GM12872 (cell line): ENCODE data around the gene SPTBN4.

Experiments
- TF ChIP-seq, protein P1 (sequence below): IDR thresholded peaks from 3 replicates; pipeline ENCODE4 v1.5.1; 2011; ENCODE audit warnings: low read depth, mild to moderate bottlenecking, low read length, moderate library complexity; ENCODE audit not compliant: insufficient read depth

The SPTBN4 gene

DNA sequence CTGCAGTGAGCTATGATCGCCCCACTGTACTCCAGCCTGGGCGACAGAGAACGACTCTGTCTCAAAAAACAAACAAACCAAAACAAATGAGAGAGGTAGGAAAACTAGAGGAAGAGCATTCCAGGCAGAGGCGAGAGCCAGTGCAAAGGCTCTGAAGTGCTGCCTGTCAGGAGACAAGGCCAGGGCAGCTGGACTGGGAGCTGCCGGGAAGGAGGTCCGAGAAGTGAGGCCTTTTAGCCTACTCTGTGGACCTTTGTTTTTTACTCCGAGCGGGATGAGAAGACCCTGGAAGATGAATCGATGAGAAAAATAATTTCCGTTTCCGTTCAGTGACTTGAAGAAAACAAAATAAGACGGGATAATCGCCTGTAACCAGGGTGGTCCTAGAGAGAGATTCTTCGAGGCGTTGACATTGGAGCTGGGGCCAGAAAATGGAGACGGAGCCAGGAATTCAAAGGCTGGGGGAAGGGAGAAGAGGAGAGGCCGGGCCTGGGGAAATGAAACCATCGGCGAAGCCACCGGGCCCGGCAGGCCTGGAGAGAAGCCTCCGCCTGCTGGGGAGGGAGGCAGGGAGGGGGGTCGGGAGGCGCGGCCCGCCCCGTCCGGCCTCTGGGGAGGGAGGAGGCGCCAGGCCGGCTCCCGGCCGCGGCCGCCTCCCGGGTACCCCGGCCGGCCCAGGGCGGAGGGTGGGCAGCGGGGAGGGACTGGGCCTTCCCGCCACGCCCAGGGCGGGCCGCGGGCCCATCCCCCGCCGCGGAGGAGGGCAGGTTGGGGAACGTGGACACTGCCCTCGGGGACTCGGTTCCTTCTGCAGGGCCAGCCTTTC is 33.2 kb upstream of the SPTBN4 start:
- TF ChIP-seq, protein P1, sequence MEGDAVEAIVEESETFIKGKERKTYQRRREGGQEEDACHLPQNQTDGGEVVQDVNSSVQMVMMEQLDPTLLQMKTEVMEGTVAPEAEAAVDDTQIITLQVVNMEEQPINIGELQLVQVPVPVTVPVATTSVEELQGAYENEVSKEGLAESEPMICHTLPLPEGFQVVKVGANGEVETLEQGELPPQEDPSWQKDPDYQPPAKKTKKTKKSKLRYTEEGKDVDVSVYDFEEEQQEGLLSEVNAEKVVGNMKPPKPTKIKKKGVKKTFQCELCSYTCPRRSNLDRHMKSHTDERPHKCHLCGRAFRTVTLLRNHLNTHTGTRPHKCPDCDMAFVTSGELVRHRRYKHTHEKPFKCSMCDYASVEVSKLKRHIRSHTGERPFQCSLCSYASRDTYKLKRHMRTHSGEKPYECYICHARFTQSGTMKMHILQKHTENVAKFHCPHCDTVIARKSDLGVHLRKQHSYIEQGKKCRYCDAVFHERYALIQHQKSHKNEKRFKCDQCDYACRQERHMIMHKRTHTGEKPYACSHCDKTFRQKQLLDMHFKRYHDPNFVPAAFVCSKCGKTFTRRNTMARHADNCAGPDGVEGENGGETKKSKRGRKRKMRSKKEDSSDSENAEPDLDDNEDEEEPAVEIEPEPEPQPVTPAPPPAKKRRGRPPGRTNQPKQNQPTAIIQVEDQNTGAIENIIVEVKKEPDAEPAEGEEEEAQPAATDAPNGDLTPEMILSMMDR = no peak

GRCh38 chr19:40438284-40438683 is 28.5 kb upstream of the SPTBN4 start:
- TF ChIP-seq, protein P1 = no peak

DNA sequence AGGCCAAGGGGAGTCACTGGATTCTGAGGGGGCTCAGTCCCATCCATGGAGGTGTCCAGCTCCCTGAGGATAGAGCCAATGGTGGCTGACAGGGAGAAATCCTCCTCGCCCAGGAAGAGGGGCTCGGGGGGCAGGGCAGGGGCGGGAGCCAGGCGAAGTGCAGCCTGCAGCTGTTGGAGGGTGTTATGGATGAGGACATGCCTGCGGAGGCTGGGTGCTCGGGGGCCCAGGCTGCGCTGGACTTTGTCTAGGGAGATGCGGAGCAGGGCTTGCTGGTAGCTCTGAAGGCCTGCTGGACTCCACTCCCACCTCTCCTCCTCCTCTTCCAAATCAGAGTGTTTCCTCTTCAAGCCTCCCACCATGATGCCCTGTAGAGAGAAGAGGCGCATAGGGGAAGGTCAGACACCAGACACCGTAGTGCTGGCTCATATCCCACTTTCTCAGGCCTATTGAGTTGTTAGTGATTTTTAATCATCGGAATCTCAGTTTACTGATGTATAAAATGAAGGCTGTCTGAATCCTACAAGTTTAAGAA is 25.0 kb upstream of the SPTBN4 start:
- TF ChIP-seq, protein P1 = no peak

- TF ChIP-seq, protein P1 = no peak
Observed at GRCh38 chr19:40442328-40443130, 24.3 kb upstream of the SPTBN4 start.

GRCh38 chr19:40443131-40443999 is 23.4 kb upstream of the SPTBN4 start:
- TF ChIP-seq, protein P1 = no peak

DNA sequence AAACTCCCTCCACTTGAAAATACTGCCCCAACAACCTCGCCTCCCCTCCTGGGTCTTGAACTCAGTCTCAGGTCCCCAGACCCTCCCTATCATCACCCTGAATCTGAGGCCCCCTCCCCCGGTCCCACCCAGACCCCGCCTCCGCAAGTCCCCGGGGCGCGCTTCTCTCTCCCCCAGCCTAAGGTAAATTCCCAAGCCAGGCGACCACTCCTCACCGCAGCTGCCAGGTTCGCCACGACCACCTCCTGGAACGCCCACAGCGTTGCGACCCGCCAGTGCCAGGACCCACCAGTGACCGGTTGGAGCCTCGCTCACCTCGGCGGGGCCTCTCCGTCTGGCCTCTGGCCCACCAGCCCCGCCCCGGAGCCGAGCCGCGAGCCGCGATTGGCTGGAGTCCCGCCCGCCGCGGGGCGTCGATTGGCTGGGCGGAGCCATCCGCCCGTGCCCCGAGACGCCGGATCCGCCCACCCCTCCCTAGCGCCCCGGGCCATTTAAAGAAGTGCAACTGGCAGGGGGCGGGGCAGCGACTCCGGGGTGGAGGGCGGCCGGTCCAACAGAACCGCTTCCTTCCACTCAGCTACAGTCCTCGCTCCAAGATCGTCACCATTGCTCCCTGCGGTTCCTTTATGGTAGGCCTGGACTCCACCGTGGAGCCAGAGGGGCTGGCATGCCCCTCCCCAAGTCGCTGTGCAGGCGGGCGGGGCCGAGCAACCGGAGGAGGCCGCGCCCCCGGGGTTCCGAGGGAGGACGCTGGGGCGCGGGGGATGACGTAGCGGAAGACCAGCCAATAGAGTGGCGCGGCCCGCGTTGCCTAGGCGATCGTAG is 22.6 kb upstream of the SPTBN4 start, which contains the start of gene SERTAD3:
Gene SERTAD3, minus strand, starts transcription at position 336 of the 825 bp plus-strand sequence. CDS start 2,255 bp downstream, outside the sequence.
- TF ChIP-seq, protein P1 = no peak
